Gastroesophageal sphincter (tissue), 3 donors: ENCODE results near the gene IRF1.

ENCODE experiments used
- CTCF ChIP-seq, 4 experiments: fragments of 200-600 bp in 2 of 4; fragments of 450-650 bp in 2 of 4; sonication (generic) in 1 of 4; IDR thresholded peaks; one replicate each; pipeline ENCODE4 v1.5.1; 2017 to 2019; ENCODE audit warnings: antibody characterized with exemption in 4 of 4, mild to moderate bottlenecking in 2 of 4, moderate library complexity in 2 of 4
- EP300 ChIP-seq: sonication (generic); formaldehyde crosslinking; IDR thresholded peaks from one replicate; pipeline ENCODE4 v1.6.1; 2017; ENCODE audit warnings: antibody characterized with exemption, mild to moderate bottlenecking
- POLR2A ChIP-seq, 2 donors: fragments of 450-650 bp; IDR thresholded peaks; one replicate each; pipeline ENCODE4 v1.6.1; 2017; ENCODE audit warnings: antibody characterized with exemption in 2 of 2, mild to moderate bottlenecking in 2 of 2, moderate library complexity in 1 of 2
- POLR2AphosphoS5 ChIP-seq: sonication (generic); formaldehyde crosslinking; IDR thresholded peaks from one replicate; pipeline ENCODE4 v1.6.1; 2017; ENCODE audit warnings: antibody characterized with exemption

- no peak for TF ChIP-seq CTCF (IDR thresholded peaks at IDR 0.05)
- TF ChIP-seq EP300 = no peak
- TF ChIP-seq POLR2AphosphoS5 = no peak
- TF ChIP-seq POLR2A (IDR thresholded peaks at IDR 0.05) = no peak
These were observed 54.7 kb downstream of the IRF1 start for GRCh38 chr5:132435886-132436285.
